HG02678 (cell line): Measurements from ENCODE around the gene ARHGAP30.
"Not testable (repeated sequence)": the region's sequence is repeated elsewhere in the genome, so short reads cannot be mapped to it uniquely, and the experiment has no call there.

Experiments used
- ATAC-seq: cut with Tn5 transposase; IDR thresholded peaks from one replicate; pipeline ENCODE4 v1.9.1; 2021; ENCODE audit warnings: mild to moderate bottlenecking, moderate library complexity; ENCODE audit not compliant: unreplicated experiment

The ARHGAP30 gene, protein sequence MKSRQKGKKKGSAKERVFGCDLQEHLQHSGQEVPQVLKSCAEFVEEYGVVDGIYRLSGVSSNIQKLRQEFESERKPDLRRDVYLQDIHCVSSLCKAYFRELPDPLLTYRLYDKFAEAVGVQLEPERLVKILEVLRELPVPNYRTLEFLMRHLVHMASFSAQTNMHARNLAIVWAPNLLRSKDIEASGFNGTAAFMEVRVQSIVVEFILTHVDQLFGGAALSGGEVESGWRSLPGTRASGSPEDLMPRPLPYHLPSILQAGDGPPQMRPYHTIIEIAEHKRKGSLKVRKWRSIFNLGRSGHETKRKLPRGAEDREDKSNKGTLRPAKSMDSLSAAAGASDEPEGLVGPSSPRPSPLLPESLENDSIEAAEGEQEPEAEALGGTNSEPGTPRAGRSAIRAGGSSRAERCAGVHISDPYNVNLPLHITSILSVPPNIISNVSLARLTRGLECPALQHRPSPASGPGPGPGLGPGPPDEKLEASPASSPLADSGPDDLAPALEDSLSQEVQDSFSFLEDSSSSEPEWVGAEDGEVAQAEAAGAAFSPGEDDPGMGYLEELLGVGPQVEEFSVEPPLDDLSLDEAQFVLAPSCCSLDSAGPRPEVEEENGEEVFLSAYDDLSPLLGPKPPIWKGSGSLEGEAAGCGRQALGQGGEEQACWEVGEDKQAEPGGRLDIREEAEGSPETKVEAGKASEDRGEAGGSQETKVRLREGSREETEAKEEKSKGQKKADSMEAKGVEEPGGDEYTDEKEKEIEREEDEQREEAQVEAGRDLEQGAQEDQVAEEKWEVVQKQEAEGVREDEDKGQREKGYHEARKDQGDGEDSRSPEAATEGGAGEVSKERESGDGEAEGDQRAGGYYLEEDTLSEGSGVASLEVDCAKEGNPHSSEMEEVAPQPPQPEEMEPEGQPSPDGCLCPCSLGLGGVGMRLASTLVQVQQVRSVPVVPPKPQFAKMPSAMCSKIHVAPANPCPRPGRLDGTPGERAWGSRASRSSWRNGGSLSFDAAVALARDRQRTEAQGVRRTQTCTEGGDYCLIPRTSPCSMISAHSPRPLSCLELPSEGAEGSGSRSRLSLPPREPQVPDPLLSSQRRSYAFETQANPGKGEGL

GRCh38 chr1:161069731-161070270 is at the start of gene ARHGAP30:
ARHGAP30 (minus strand) TSS chr1:161069891; CDS start chr1:161069624, 267 bp downstream.
- peak; percentile 88 for ATAC-seq

- ATAC-seq, result peak; percentile 85
Observed at GRCh38 chr1:161117759-161118581, 48.3 kb upstream of the ARHGAP30 start, which contains the start of the genes NIT1 and PFDN2. NIT1 (plus strand) TSS chr1:161118105; CDS start chr1:161118177, 72 bp downstream. PFDN2 (minus strand) TSS chr1:161118037; CDS start chr1:161118026, 11 bp downstream.

GRCh38 chr1:161115961-161116360 is 46.3 kb upstream of the ARHGAP30 start:
- ATAC-seq, result not testable (repeated sequence)

DNA sequence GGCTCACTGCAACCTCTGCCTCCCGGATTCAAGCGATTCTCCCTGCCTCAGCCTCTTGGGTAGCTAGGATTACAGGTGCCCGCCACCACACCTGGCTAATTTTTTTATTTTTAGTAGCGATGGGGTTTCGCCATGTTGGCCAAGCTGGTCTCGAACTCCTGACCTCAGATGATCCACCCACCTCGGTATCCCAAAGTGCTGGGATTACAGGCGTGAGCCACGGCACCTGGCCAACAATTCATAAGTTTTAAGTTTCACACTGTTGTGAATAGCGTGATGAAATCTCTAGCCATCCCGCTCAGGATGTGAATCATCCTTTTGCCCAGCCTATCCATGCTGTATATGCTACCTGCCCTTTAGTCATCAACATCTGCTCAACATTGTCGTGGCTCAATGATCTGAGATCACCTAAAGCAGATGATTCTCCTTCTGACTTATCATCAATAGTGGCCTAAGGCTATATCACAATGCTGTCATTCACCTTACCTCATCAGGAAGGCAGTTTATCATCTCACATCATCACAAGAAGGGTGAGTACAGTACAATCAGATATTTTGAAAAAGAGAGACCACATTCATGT is 45.5 kb upstream of the ARHGAP30 start:
- ATAC-seq, result no peak

DNA sequence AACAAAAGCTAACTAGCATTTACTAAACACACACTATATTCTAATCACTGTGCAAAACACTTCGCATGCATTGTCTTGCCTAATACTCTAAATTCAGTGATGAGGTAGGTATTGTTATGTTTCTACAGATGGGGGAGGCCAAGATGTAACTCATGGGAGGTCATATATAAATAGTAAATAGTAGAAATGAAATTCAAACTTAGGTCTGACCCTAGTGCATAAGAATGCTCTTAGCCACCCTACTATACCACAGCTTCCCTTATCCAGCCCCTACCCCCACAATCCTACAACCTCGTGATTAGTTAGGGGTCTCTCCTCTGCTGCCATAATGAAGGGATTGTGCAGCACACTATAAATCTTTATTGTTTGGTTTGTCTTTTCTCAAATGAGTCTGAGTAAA is 44.9 kb upstream of the ARHGAP30 start:
- ATAC-seq, result no peak

- ATAC-seq, result no peak
Observed at GRCh38 chr1:161113915-161114314, 44.2 kb upstream of the ARHGAP30 start.

GRCh38 chr1:161111527-161111926 is 41.8 kb upstream of the ARHGAP30 start:
- no peak for ATAC-seq

DNA sequence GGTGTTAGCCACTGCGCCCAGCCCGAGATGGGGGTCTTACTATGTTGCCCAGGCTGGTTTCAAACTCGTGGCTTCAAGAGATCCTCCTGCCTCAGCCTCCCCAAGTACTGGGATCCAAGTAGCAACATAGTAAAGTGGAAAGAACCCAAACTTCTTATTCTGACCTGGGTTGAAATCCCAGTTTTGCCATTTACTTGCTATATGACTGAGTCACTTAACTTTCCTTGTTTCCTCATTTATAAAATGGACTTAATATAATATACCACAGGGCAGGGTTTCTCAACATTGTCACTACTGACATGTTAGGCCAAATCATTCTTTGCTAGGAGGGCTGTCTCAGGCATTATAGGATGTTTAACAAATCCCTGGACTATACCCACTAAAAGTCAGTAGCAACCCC is 41.4 kb upstream of the ARHGAP30 start:
- no peak for ATAC-seq

- ATAC-seq, result no peak
Observed at GRCh38 chr1:161106431-161106830, 36.7 kb upstream of the ARHGAP30 start.

DNA sequence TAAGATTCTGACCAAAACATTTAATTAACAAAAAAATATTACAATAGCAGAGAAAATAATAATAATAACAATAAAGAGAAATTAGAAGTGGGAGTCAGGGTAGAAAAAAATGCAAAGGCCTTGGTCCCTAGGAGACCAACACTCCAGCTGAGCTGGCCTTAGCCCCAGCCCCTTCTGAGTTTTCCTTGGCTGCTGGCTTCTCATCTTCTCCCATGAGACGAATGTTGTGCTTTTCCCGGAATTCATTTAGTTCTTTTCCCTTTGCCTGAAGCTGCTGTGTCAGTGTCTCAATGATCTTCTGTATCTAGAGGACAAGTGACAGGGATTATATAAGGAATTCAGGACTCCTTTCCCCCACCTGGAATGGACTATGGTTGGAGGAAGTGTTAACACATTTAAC is 30.9 kb upstream of the ARHGAP30 start:
- ATAC-seq, result no peak

DNA sequence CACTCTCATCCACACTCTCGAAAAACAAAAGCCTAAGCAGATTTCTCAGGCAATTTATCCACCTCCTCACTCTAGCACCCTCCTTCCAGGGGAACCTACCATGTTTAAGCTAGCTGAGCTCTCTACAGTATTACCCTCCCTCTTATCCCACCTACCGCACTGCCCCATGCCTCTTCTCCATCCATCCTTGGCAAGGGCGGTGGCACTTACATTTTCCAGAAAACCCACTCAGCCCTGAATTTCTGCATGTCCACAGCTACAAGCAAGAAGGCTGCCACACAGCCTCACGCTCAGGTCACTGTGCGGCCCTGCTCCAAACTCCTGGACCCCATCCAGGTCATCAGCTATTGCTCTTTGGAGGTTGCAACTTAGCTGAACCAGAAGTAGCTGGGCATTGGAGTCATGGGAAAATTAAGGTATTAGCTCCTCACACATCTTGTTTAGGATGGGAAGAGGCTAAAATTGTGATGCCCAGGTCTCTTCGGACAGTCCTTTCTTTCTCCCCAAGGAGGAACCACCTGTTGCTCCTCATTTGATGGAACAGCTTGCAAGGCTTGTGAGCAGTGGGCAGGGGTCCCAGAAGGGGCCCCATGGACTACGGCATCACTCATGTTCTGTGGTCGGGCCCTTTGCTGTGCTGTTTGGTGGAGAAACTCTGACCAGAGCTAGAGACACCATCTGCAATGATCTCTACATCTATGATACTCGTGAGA is 29.6 kb upstream of the ARHGAP30 start:
- no peak for ATAC-seq

GRCh38 chr1:161098210-161099068 is 28.7 kb upstream of the ARHGAP30 start, which contains the start of gene KLHDC9:
KLHDC9 (plus strand) TSS chr1:161098361; CDS start chr1:161098536, 175 bp downstream.
- ATAC-seq, result peak; percentile 76

DNA sequence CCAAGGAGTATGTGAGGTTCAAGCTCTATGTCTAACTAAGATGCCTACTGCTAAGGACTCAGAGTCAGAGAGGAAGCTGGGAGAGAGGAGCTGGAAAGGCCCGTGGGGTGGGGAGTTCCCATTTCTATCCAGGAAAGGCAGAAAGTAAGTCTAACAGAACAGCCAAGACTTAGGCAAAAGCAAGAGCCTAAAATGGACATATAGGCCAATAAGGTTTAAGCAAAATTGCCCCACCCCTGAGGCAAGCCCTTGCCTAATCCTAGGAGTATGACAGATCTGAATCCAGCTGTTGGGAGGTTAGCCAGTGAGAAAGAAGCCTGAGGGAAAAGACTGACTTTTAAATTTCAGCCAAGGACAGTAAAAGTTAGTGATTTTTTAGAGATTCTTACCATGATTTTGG is 26.8 kb upstream of the ARHGAP30 start:
- ATAC-seq, result no peak

DNA sequence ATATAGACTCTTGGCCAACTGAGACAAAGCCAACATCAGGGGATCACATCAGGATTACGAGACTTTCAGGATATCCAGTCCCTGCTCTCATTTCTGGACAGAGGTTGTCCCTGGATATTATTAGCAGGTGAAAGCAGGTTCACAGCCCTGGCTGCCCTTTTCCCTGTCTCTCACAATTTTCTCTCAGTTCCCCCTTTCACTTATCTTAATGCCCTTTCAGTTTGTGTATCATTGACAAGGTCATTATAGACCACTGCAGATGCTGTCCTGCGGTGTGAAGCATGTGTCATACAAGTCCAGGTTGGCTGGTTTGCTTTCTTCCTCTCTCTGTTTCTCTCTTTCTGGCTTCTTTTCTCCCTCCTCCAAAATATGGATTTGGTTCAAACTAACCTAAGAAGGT is 26.3 kb upstream of the ARHGAP30 start:
- ATAC-seq, result no peak

- no peak for ATAC-seq
Observed at GRCh38 chr1:161095230-161095629, 25.5 kb upstream of the ARHGAP30 start.

DNA sequence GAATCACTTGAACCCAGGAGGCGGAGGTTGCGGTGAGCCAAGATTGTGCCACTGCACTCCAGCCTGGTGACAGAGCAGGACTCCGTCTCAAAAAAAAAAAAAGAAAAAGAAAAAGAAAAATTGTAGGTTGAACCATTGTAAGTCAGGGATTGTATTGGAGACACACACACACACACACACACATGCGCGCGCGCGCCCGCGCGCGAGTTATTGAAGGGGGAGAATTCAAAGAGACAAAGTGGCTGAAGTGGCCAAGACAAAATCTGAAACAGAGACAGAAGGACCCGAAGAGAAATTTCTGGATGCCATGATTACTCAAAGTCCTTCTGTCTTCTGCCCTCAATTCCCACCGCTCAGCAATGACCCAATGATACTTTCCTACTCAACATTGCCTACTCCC is 24.8 kb upstream of the ARHGAP30 start:
- no peak for ATAC-seq

DNA sequence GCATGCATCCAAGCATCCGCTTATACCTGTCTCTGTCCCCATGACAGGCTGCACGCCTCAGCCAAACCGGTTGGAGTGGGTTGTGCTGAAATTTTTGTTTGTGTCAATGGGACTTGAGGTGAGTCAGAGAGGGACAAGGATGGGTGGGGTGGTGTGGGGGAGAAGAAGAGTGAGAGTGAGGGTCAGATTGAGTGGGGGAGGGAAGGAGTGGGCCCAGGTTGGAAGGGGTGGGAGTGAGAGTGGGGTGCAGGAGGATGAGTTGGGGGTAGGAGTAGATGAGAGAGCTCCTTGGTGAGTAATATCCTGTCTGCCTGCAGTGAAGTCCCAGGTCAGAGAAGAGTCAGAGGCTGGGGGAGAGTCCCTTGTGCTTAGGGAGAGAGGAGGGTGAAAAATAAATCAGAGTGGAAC is 22.9 kb upstream of the ARHGAP30 start:
- no peak for ATAC-seq
